SU-DHL-6 (cell line): ENCODE results near the gene PTPRC.
A peak's percentile ranks its signal among the peaks of the same experiment; 100 is the strongest.

Experiments
- H2AFZ ChIP-seq: fragments of 200-600 bp; sonication (generic); 2 replicates; pipeline ENCODE4 v1.6.1; 2014; ENCODE audit warnings: low read depth, mild to moderate bottlenecking, moderate library complexity, mixed read lengths, antibody characterized with exemption, low read length; ENCODE audit not compliant: severe bottlenecking
- H3F3A ChIP-seq: fragments of 200-600 bp; shearing (Covaris generic); 2 replicates; pipeline ENCODE4 v1.6.0; 2016; ENCODE audit warnings: antibody characterized with exemption, mild to moderate bottlenecking; ENCODE audit not compliant: insufficient read depth
- H3K27ac ChIP-seq: fragments of 200-600 bp; sonication (generic); 2 replicates; pipeline ENCODE4 v1.5.1; 2016; ENCODE audit warnings: low read depth, mild to moderate bottlenecking, low read length, moderate library complexity, mixed read lengths
- H3K27me3 ChIP-seq: fragments of 200-600 bp; sonication (generic), shearing (Covaris generic); 2 replicates; pipeline ENCODE4 v1.6.0; 2014; ENCODE audit warnings: mild to moderate bottlenecking, low read length
- H3K36me3 ChIP-seq: fragments of 200-600 bp; sonication (generic); 2 replicates; pipeline ENCODE4 v1.6.1; 2014; ENCODE audit warnings: mild to moderate bottlenecking, low read length, mixed read lengths
- H3K4me2 ChIP-seq: fragments of 300-600, 200-600 bp; shearing (Covaris generic), sonication (generic); 2 replicates; pipeline ENCODE4 v1.6.0; 2014; ENCODE audit warnings: low read length, low read depth, mild to moderate bottlenecking; ENCODE audit not compliant: poor library complexity, severe bottlenecking
- H3K4me3 ChIP-seq: fragments of 200-600 bp; sonication (generic); 2 replicates; pipeline ENCODE4 v1.5.1; 2014; ENCODE audit warnings: antibody characterized with exemption, low read length, mild to moderate bottlenecking, mixed read lengths; ENCODE audit not compliant: insufficient read depth, poor library complexity, severe bottlenecking
- H3K79me2 ChIP-seq: fragments of 200-600 bp; sonication (generic); 2 replicates; pipeline ENCODE4 v1.6.1; 2014; ENCODE audit warnings: mild to moderate bottlenecking, low read length, moderate library complexity; ENCODE audit not compliant: insufficient read depth
- H3K9ac ChIP-seq: fragments of 200-600 bp; sonication (generic); 2 replicates; pipeline ENCODE4 v1.7.0; 2014; ENCODE audit warnings: mild to moderate bottlenecking, low read length
- H3K9me2 ChIP-seq: fragments of 200-600 bp; sonication (generic); replicated peaks from 2 replicates; pipeline ENCODE4 v1.6.1; 2014; ENCODE audit warnings: low read length; ENCODE audit not compliant: insufficient read depth
- H3K9me3 ChIP-seq: fragments of 200-600 bp; sonication (generic); 2 replicates; pipeline ENCODE4 v1.6.1; 2014; ENCODE audit warnings: low read length, mixed read lengths; ENCODE audit not compliant: insufficient read depth
- H4K20me1 ChIP-seq: fragments of 200-600 bp; sonication (generic); 2 replicates; pipeline ENCODE4 v1.6.1; 2014; ENCODE audit warnings: low read depth, mild to moderate bottlenecking, antibody characterized with exemption, low read length, moderate library complexity, mixed read lengths
- EZH2phosphoT487 ChIP-seq: fragments of 200-600 bp; sonication (generic), shearing (Covaris generic); conservative IDR thresholded peaks from 2 replicates; pipeline ENCODE4 v1.6.1; 2018; ENCODE audit warnings: mild to moderate bottlenecking, antibody characterized with exemption, low read length, moderate library complexity, mixed read lengths
- TF ChIP-seq, protein P1 (sequence below): fragments of 200-600 bp; sonication (generic); IDR thresholded peaks from one replicate; pipeline ENCODE4 v1.5.1; 2017; ENCODE audit warnings: antibody characterized with exemption, mild to moderate bottlenecking, low read length, moderate library complexity; ENCODE audit not compliant: insufficient read depth, poor library complexity, severe bottlenecking

Gene PTPRC

DNA sequence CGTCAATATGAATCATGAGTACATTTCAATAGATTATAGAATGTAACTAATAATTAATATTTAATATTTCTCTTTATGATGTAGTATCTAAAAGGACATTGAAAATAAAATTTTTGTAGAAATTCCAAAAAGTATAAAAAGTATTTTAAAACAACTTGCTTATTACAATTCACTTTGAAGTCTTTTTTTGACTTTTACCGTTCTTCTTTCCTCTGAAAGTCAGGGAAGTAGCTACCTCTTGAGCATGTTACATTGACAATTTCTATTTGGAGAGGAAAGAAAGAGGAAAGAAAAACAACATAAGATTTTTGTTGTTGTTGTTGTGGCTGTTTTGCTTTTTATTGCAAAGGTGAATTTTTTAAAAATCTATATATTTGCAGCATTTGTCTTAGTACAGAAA lies 1.3 kb downstream of the PTPRC start:
- peak overlapping the region; percentile 100 for H3K27ac ChIP-seq
- TF ChIP-seq EZH2phosphoT487: no peak
- TF ChIP-seq, protein P1, sequence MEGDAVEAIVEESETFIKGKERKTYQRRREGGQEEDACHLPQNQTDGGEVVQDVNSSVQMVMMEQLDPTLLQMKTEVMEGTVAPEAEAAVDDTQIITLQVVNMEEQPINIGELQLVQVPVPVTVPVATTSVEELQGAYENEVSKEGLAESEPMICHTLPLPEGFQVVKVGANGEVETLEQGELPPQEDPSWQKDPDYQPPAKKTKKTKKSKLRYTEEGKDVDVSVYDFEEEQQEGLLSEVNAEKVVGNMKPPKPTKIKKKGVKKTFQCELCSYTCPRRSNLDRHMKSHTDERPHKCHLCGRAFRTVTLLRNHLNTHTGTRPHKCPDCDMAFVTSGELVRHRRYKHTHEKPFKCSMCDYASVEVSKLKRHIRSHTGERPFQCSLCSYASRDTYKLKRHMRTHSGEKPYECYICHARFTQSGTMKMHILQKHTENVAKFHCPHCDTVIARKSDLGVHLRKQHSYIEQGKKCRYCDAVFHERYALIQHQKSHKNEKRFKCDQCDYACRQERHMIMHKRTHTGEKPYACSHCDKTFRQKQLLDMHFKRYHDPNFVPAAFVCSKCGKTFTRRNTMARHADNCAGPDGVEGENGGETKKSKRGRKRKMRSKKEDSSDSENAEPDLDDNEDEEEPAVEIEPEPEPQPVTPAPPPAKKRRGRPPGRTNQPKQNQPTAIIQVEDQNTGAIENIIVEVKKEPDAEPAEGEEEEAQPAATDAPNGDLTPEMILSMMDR: no peak
- no peak overlapping the region for H2AFZ ChIP-seq
- H4K20me1 ChIP-seq: no peaks in the 10 kb centered on the region
- H3K4me3 ChIP-seq: peak overlapping the region; percentile 94
- peaks cover 69% of the 10 kb centered on the region for H3F3A ChIP-seq
- no peaks in the 10 kb centered on the region for H3K27me3 ChIP-seq
- H3K9ac ChIP-seq: peak overlapping the region; percentile 70
- peak overlapping the region; percentile 99 for H3K4me2 ChIP-seq
- H3K79me2 ChIP-seq: peaks cover 95% of the 10 kb centered on the region
- peaks cover 47% of the 10 kb centered on the region for H3K36me3 ChIP-seq
- H3K9me3 ChIP-seq: no peaks in the 10 kb centered on the region
- H3K9me2 ChIP-seq: no peaks in the 10 kb centered on the region

DNA sequence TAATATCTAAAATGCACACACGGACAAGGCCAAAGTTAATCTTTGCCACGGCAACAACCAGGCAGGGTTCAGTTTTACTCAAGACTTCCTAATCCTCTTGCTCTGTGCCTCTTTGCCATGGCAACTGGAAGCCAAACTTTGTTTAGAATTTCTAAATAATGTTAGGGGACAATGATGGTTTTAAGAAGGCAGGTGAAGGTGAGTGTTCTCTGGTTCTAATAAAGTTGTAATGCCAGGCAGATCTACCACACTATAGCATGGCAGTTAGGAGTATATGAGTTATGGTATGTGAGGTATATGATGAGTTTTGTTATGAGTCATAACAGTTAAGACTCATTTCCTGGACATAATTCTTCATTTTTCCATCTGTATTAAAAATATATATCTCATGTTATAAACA lies 2.7 kb downstream of the PTPRC start:
- H4K20me1 ChIP-seq: no peaks in the 10 kb centered on the region
- H3K9me2 ChIP-seq: no peaks in the 10 kb centered on the region
- H3K4me3 ChIP-seq: peak overlapping the region; percentile 94
- H3K9me3 ChIP-seq: no peaks in the 10 kb centered on the region
- peaks cover 95% of the 10 kb centered on the region for H3K79me2 ChIP-seq
- H3K27me3 ChIP-seq: no peaks in the 10 kb centered on the region
- H3K4me2 ChIP-seq: peak overlapping the region; percentile 99
- peaks cover 74% of the 10 kb centered on the region for H3F3A ChIP-seq
- H2AFZ ChIP-seq: no peak overlapping the region
- TF ChIP-seq EZH2phosphoT487: no peak
- TF ChIP-seq, protein P1: no peak
- peak overlapping the region; percentile 100 for H3K27ac ChIP-seq
- peak overlapping the region; percentile 70 for H3K9ac ChIP-seq
- peaks cover 60% of the 10 kb centered on the region for H3K36me3 ChIP-seq

DNA sequence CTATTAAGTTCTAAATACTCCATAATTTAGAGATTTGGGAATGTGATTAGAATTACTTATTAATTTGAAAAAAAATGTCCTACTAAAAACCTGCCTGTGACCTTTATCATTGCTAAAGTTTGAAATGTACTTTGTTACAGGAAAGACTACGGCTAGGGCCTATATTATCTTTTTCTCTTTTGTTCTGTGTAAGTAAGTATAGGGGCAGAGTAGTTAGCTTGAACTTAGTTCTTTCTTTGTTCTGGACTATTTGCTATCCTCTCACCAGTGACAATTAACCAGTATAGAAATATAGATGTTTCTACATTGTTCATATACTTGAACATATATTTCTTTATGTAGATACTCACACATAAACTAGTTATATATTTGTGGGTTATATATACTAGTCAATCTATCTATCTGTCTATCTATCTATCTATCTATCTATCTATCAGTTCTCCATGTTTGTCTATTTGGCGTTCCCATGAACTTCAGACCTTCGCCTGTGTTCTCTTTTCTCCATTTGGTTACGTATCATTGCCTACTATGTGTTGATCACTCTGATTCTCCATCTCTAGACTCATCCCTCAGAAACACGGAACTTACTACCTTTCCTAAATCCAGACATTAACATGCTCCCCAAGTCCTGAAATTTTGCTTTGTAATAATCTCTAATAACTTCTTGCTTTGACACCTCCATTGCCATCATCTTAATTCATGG lies 3.3 kb downstream of the PTPRC start:
- H4K20me1 ChIP-seq: no peaks in the 10 kb centered on the region
- H3K27me3 ChIP-seq: no peaks in the 10 kb centered on the region
- H3K4me2 ChIP-seq: peak overlapping the region; percentile 99
- peak overlapping the region; percentile 70 for H3K9ac ChIP-seq
- TF ChIP-seq, protein P1: no peak
- peaks cover 95% of the 10 kb centered on the region for H3K79me2 ChIP-seq
- no peak overlapping the region for H2AFZ ChIP-seq
- peaks cover 66% of the 10 kb centered on the region for H3K36me3 ChIP-seq
- H3K27ac ChIP-seq: peak overlapping the region; percentile 100
- H3K9me2 ChIP-seq: no peaks in the 10 kb centered on the region
- no peaks in the 10 kb centered on the region for H3K9me3 ChIP-seq
- peaks cover 67% of the 10 kb centered on the region for H3F3A ChIP-seq
- peak overlapping the region; percentile 94 for H3K4me3 ChIP-seq
